Heart left ventricle (tissue), 16 donors: ENCODE results near the gene SETBP1. TPM values are rescaled to one million over a fixed set of nuclear protein-coding genes. Genes with fewer than 3 reads are reported as not detected.

Experiments used
- ATAC-seq, 4 donors: fragments of 200-7000 bp; cut with Tn5 transposase; one replicate each; pipeline ENCODE4 v1.9.1; 2020 to 2022; ENCODE audit warnings: moderate library complexity in 4 of 4, mild to moderate bottlenecking in 3 of 4, moderate number of reproducible peaks in 1 of 4
- DNase-seq, 5 donors: peaks; one replicate each; pipeline ENCODE4 v3.0.0-alpha.2; 2020
- H3K27ac ChIP-seq, 12 donors: fragments of 200-600 bp; sonication (generic) in 4 of 12; one replicate each; pipeline versions ENCODE4 v1.5.0 to v1.8.0; 2016 to 2022; ENCODE audit warnings: mild to moderate bottlenecking in 2 of 12
- H3K27me3 ChIP-seq, 9 donors: fragments of 200-600 bp; sonication (generic) in 2 of 9; one replicate each; pipeline versions ENCODE4 v1.5.1 to v1.8.0; 2016 to 2022; ENCODE audit warnings: mild to moderate bottlenecking in 3 of 9
- H3K36me3 ChIP-seq, 9 donors: fragments of 200-600 bp; sonication (generic) in 2 of 9; one replicate each; pipeline versions ENCODE4 v1.5.0 to v1.8.0; 2018 to 2022; ENCODE audit warnings: mild to moderate bottlenecking in 2 of 9
- H3K4me1 ChIP-seq, 12 donors: fragments of 200-600 bp; sonication (generic) in 4 of 12; one replicate each; pipeline versions ENCODE4 v1.5.0 to v1.8.0; 2016 to 2022; ENCODE audit warnings: mild to moderate bottlenecking in 3 of 12
- H3K4me3 ChIP-seq, 12 donors: fragments of 200-600 bp; sonication (generic) in 4 of 12; one replicate each; pipeline versions ENCODE4 v1.5.0 to v1.8.0; 2017 to 2022; ENCODE audit warnings: mild to moderate bottlenecking in 9 of 12, moderate library complexity in 4 of 12
- H3K9me3 ChIP-seq, 12 donors: fragments of 200-600 bp; sonication (generic) in 4 of 12; one replicate each; pipeline versions ENCODE4 v1.5.0 to v1.8.0; 2016 to 2022; ENCODE audit warnings: mild to moderate bottlenecking in 1 of 12
- POLR2A ChIP-seq, 2 donors: fragments of 450-650 bp; IDR thresholded peaks; one replicate each; pipeline ENCODE4 v1.6.1; 2017; ENCODE audit warnings: antibody characterized with exemption in 2 of 2, mild to moderate bottlenecking in 2 of 2, moderate library complexity in 2 of 2
- WGBS, 4 donors: extraction: QIAGEN DNeasy Blood & Tissue Kit in 2 of 4; methylation state at CpG; one replicate each; pipeline versions ENCODE4 v1.1.5 to v1.1.7; 2013 to 2018; 5-methylcytosine and 5-hydroxymethylcytosine counted together
- intact Hi-C, 10 donors: fragments of 100-400 bp; cut with DNase I; formaldehyde crosslinking; loops; one replicate each; pipeline versions ENCODE4 v1.11.1 to v1.14.2; 2022
- polyA plus RNA-seq, 2 donors: library from polyadenylated mRNA; stranded (reverse); fragments of 200-250 nt; gene quantifications; one replicate each; pipeline ENCODE4 v1.2.3, GENCODE V29; 2013
- total RNA-seq, 9 donors: library from RNA; depleted of rRNA in 2 of 9; stranded (reverse); fragments of >200 nt in 2 of 9; fragmentation: NEBNext Ultra II Directional in 3 of 9; extraction: Animal tissue kit (Norgen Biotek cat#: 25700) in 3 of 9; gene quantifications; one replicate each; pipeline versions ENCODE4 v1.1.0 to v1.2.4, GENCODE V29; 2016 to 2023
- TF ChIP-seq, protein P1 (sequence below), 12 donors: fragments of 200-600 bp; sonication (generic) in 4 of 12; IDR thresholded peaks; one replicate each; pipeline versions ENCODE4 v1.5.0 to v1.8.0; 2018 to 2022; ENCODE audit warnings: antibody characterized with exemption in 12 of 12, mild to moderate bottlenecking in 5 of 12
- donor health status: ischemic (EF 13 %, LVEDD 7.1; RV severe dilation, severe dysfunction).
- donor health status: healthy with polysubstance abuse.
- donor health status: DM: no; HTN: yes; CAD: no.
- donor health status: DM: no; HTN: no; CAD: no.
- donor health status: ischemic (EF 25% LVEDD 6.9; RV normal size, moderate dysfunction).
- donor health status: ischemic (EF 25% LVEDD 5.7; RV mildly dilated, moderate dysfunction).
- donor health status: healthy.
- donor health status: DM: yes; HTN: yes; CAD: no.
- donor health status: ischemic (EF 35%, LVEDD 5.7; RV mildly dilated, moderate dysfunction).
- donor health status: nonischemic (EF 11% LVEDD 7.7; RV severe dilation, severe dysfunction).
- donor health status: DM: yes; HTN: yes; CAD: no.
- donor health status: PGD.
- donor health status: ischemic (EF 29% LVEDD 5.4; RV normal size, mild dysfunction).
- donor health status: nonischemic (EF 23%, LVEDD 6.1; RV moderate dilation, normal function).

The SETBP1 gene
- total and polyA plus RNA-seq, 11 donors, result 1.2 to 10.6 (median 5.5) TPM

GRCh38 chr18:45023519-45023918 is 342.8 kb downstream of the SETBP1 start:
- DNase-seq, result no peak
- H3K27me3 ChIP-seq, result no peaks in the 10 kb centered on the region
- H3K4me3 ChIP-seq, result no peak overlapping the region
- 88 to 98% (median 94%) methylated on average over 5 of the region's 5 CpGs for WGBS, 4 donors
- H3K36me3 ChIP-seq, result no peaks in the 10 kb centered on the region
- H3K9me3 ChIP-seq, result peaks cover 0 to 3% (median 0%) of the 10 kb centered on the region in 12 donors
- intact Hi-C loops, result no loop called here
- H3K4me1 ChIP-seq, result peaks cover 0 to 4% (median 0%) of the 10 kb centered on the region in 12 donors
- TF ChIP-seq, protein P1, sequence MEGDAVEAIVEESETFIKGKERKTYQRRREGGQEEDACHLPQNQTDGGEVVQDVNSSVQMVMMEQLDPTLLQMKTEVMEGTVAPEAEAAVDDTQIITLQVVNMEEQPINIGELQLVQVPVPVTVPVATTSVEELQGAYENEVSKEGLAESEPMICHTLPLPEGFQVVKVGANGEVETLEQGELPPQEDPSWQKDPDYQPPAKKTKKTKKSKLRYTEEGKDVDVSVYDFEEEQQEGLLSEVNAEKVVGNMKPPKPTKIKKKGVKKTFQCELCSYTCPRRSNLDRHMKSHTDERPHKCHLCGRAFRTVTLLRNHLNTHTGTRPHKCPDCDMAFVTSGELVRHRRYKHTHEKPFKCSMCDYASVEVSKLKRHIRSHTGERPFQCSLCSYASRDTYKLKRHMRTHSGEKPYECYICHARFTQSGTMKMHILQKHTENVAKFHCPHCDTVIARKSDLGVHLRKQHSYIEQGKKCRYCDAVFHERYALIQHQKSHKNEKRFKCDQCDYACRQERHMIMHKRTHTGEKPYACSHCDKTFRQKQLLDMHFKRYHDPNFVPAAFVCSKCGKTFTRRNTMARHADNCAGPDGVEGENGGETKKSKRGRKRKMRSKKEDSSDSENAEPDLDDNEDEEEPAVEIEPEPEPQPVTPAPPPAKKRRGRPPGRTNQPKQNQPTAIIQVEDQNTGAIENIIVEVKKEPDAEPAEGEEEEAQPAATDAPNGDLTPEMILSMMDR (IDR thresholded peaks at IDR 0.05), result no peak
- no peak for TF ChIP-seq POLR2A (IDR thresholded peaks at IDR 0.05)
- no peak overlapping the region for H3K27ac ChIP-seq
- no peak for ATAC-seq

DNA sequence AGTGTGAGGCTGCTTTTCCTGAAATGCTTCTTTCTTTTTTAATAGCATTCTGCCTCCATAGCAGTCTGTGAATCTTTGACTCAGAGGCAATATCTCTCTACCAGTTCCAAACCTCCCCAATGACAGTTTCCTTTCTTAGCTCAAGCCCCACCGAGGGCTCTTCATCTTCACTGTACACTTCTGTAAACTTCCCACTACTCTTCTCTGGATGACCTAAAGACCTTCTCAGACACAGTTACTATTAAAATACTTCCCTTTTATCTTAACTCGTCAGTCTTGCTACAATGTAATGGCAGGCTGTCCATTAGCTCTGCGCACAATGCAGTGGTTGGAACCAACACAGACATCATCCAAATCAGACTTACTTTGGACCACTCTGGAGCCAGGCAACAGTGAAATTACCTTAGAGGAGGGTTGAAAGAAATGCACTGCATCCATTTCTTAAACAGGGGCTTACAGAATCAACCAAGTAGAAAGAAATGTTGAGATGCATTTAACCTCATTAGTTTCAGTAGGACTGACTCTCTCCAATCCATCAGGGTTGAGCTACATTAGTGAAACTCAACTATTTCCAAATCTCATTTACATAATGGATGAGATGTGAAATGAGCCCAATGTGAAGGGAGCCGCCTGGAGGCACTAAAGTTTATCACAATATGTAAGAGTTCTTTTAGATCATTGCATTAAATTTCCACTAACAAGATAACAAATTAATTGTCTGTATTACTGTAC is 343.8 kb downstream of the SETBP1 start:
- TF ChIP-seq POLR2A (IDR thresholded peaks at IDR 0.05), result no peak
- TF ChIP-seq, protein P1 (IDR thresholded peaks at IDR 0.05), result no peak
- intact Hi-C loops, result no loop called here
- H3K9me3 ChIP-seq, result peaks cover 0 to 3% (median 0%) of the 10 kb centered on the region in 12 donors
- DNase-seq, result no peak
- 77 to 82% (median 78%) methylated on average over 4 of the region's 4 CpGs for WGBS, 4 donors
- no peaks in the 10 kb centered on the region for H3K27me3 ChIP-seq
- H3K4me1 ChIP-seq, result peaks cover 0 to 4% (median 0%) of the 10 kb centered on the region in 12 donors
- no peak overlapping the region for H3K4me3 ChIP-seq
- no peak for ATAC-seq
- no peaks in the 10 kb centered on the region for H3K36me3 ChIP-seq
- H3K27ac ChIP-seq, result no peak overlapping the region

- H3K9me3 ChIP-seq, result peaks cover 0 to 3% (median 0%) of the 10 kb centered on the region in 12 donors
- WGBS, 4 donors, result 93 to 100% (median 95%) methylated on average over 4 of the region's 4 CpGs
- no peaks in the 10 kb centered on the region for H3K36me3 ChIP-seq
- TF ChIP-seq, protein P1 (IDR thresholded peaks at IDR 0.05), result no peak
- TF ChIP-seq POLR2A (IDR thresholded peaks at IDR 0.05), result no peak
- peaks cover 0 to 4% (median 0%) of the 10 kb centered on the region in 12 donors for H3K4me1 ChIP-seq
- H3K27ac ChIP-seq, result no peak overlapping the region
- intact Hi-C loops, result no loop called here
- H3K4me3 ChIP-seq, result no peak overlapping the region
- DNase-seq (no peak), ATAC-seq (no peak)
- H3K27me3 ChIP-seq, result no peaks in the 10 kb centered on the region
Observed at GRCh38 chr18:45025089-45025450, 344.4 kb downstream of the SETBP1 start.

- peak in 2 of 4 donors; percentile 51 to 54 for ATAC-seq
- Histone ChIP-seq H3K4me1 (peaks cover 0 to 4% (median 0%) of the 10 kb centered on the region in 12 donors), H3K4me3 (no peak overlapping the region), H3K9me3 (peaks cover 0 to 3% (median 0%) of the 10 kb centered on the region in 12 donors), H3K27ac (no peak overlapping the region), H3K27me3 (no peaks in the 10 kb centered on the region), H3K36me3 (no peaks in the 10 kb centered on the region)
- 75 to 80% (median 77%) methylated on average over 3 of the region's 3 CpGs for WGBS, 4 donors
- DNase-seq, result no peak
- intact Hi-C loops, result no loop called here
- TF ChIP-seq, protein P1 (IDR thresholded peaks at IDR 0.05), result peak in 5 of 12 donors; percentile 5 to 40 (median 22)
- TF ChIP-seq POLR2A (IDR thresholded peaks at IDR 0.05), result no peak
Observed at GRCh38 chr18:45026162-45026561, 345.5 kb downstream of the SETBP1 start.
